Endothelial cell of umbilical vein (primary cell): ENCODE measurements around the gene MMP11. TPM values are rescaled to one million over a fixed set of nuclear protein-coding genes. Genes with fewer than 3 reads are reported as not detected.

ENCODE experiments used
- BruUV-seq: library from RNA; stranded (reverse); fragments of 400-500 nt; replicated peaks from 2 replicates; lab custom pipeline; 2021; lab: Mats Ljungman, UMichigan
- CTCF ChIA-PET: fragments of 300-600, 350-600 bp; sonication (Branson Sonifier 250); formaldehyde crosslinking; loops from one replicate; lab custom pipeline; 2021; ENCODE audit warnings: antibody characterized with exemption, inconsistent platforms; lab: Charles Lee
- POLR2A ChIA-PET: fragments of 300-600, 350-600 bp; sonication (Branson Sonifier 250); formaldehyde crosslinking; loops from one replicate; lab custom pipeline; 2021; ENCODE audit warnings: antibody characterized with exemption, inconsistent platforms; lab: Charles Lee
- DNase-seq: peaks from one replicate; pipeline ENCODE4 v3.0.0-alpha.2; 2011; ENCODE audit warnings: low read depth, low spot score
- FAIRE-seq: peaks from 2 replicates; lab custom pipeline; 2011; peaks lifted over from hg19 to GRCh38; lab: Jason Lieb, UNC
- H2AFZ ChIP-seq: 2 replicates; pipeline ENCODE4 v1.6.0; 2012; ENCODE audit warnings: low read depth, low read length, control low read depth, inconsistent platforms
- H3K27ac ChIP-seq: 2 replicates; pipeline ENCODE4 v1.5.1; 2011; ENCODE audit warnings: low read depth, mild to moderate bottlenecking, control low read depth, low read length, moderate library complexity; ENCODE audit not compliant: insufficient read depth
- H3K27me3 ChIP-seq, 2 experiments: 2 replicates each; pipeline versions ENCODE4 v1.6.0 to v1.6.1; 2011; ENCODE audit warnings: low read length in 2 of 2, mixed read lengths in 1 of 2; ENCODE audit not compliant: control insufficient read depth in 2 of 2, insufficient read depth in 2 of 2
- H3K36me3 ChIP-seq, 2 experiments: 2 replicates in 1 of 2; 3 replicates in 1 of 2; pipeline ENCODE4 v1.5.1; 2011; ENCODE audit warnings: low read length in 2 of 2, mild to moderate bottlenecking in 1 of 2, moderate library complexity in 1 of 2; ENCODE audit not compliant: control insufficient read depth in 2 of 2, insufficient read depth in 2 of 2; ENCODE audit errors: extremely low read depth in 1 of 2
- H3K4me1 ChIP-seq: 3 replicates; pipeline ENCODE4 v1.5.1; 2011; ENCODE audit warnings: mild to moderate bottlenecking, low read length; ENCODE audit not compliant: control insufficient read depth, insufficient read depth; ENCODE audit errors: extremely low read depth
- H3K4me2 ChIP-seq: 2 replicates; pipeline ENCODE4 v1.6.1; 2011; ENCODE audit warnings: low read length, control low read depth, mixed read lengths; ENCODE audit not compliant: insufficient read depth
- H3K4me3 ChIP-seq, 3 experiments: fragments of 200-600 bp in 1 of 3; sonication (generic), shearing (Covaris generic) in 1 of 3; replicated peaks in 1 of 3; 2 replicates each; pipeline ENCODE4 v1.5.1; 2011 to 2016; ENCODE audit warnings: control low read depth in 3 of 3, low read length in 3 of 3, mild to moderate bottlenecking in 2 of 3, inconsistent platforms in 1 of 3, low read depth in 1 of 3, moderate library complexity in 1 of 3; ENCODE audit not compliant: insufficient read depth in 1 of 3
- H3K79me2 ChIP-seq: 2 replicates; pipeline ENCODE4 v1.6.0; 2012; ENCODE audit warnings: low read length, inconsistent platforms; ENCODE audit not compliant: control insufficient read depth, insufficient read depth
- H3K9ac ChIP-seq: replicated peaks from 2 replicates; pipeline ENCODE3; 2011; ENCODE audit warnings: low read length, control low read depth; ENCODE audit not compliant: insufficient read depth; ENCODE audit errors: extremely low read depth
- H3K9me1 ChIP-seq: replicated peaks from 3 replicates; pipeline ENCODE4 v1.6.0; 2011; ENCODE audit warnings: mild to moderate bottlenecking, low read length; ENCODE audit not compliant: control insufficient read depth, insufficient read depth; ENCODE audit errors: extremely low read depth
- H3K9me3 ChIP-seq: replicated peaks from 2 replicates; pipeline ENCODE4 v1.5.1; 2012; ENCODE audit warnings: low read length, inconsistent platforms; ENCODE audit not compliant: control insufficient read depth, insufficient read depth
- H4K20me1 ChIP-seq: replicated peaks from 2 replicates; pipeline ENCODE3; 2011; ENCODE audit warnings: mild to moderate bottlenecking, low read length; ENCODE audit not compliant: control insufficient read depth, insufficient read depth; ENCODE audit errors: extremely low read depth
- CTCF ChIP-seq, 2 donors: IDR thresholded peaks; 1 replicate in 1 of 2; 2 replicates in 1 of 2; pipeline ENCODE4 v1.5.1; 2011; ENCODE audit warnings: low read length in 2 of 2, mild to moderate bottlenecking in 2 of 2, moderate library complexity in 2 of 2, control low read depth in 1 of 2, inconsistent platforms in 1 of 2, low read depth in 1 of 2; ENCODE audit not compliant: insufficient read depth in 1 of 2; ENCODE audit errors: extremely low read depth in 1 of 2
- EZH2 ChIP-seq: IDR thresholded peaks from 2 replicates; pipeline ENCODE4 v1.6.1; 2012; ENCODE audit warnings: borderline replicate concordance, low read depth, mild to moderate bottlenecking, moderate library complexity, low read length, inconsistent platforms; ENCODE audit not compliant: severe bottlenecking
- FOS ChIP-seq: IDR thresholded peaks from 2 replicates; pipeline ENCODE4 v1.6.1; 2011; ENCODE audit warnings: mild to moderate bottlenecking, low read length, moderate library complexity, borderline replicate concordance; ENCODE audit not compliant: insufficient read depth
- GATA2 ChIP-seq: IDR thresholded peaks from 2 replicates; pipeline ENCODE4 v1.7.0; 2011; ENCODE audit warnings: low read depth, mild to moderate bottlenecking, moderate library complexity, mixed read lengths, low read length; ENCODE audit not compliant: insufficient read length, insufficient read depth
- JUN ChIP-seq: IDR thresholded peaks from 2 replicates; pipeline ENCODE4 v1.6.1; 2011; ENCODE audit warnings: borderline replicate concordance, low read depth; ENCODE audit not compliant: insufficient read length, insufficient read depth
- MAX ChIP-seq: IDR thresholded peaks from 2 replicates; pipeline ENCODE4 v1.6.1; 2011; ENCODE audit not compliant: insufficient read depth, insufficient read length
- MYC ChIP-seq: IDR thresholded peaks from one replicate; pipeline ENCODE4 v1.6.1; 2011; ENCODE audit warnings: mild to moderate bottlenecking, low read depth, low read length
- POLR2A ChIP-seq: IDR thresholded peaks from 2 replicates; pipeline ENCODE4 v1.6.1; 2012; ENCODE audit warnings: low read depth, mild to moderate bottlenecking, control low read depth, low read length
- POLR2AphosphoS5 ChIP-seq: IDR thresholded peaks from 2 replicates; pipeline ENCODE4 v1.6.1; 2012; ENCODE audit warnings: low read depth, mild to moderate bottlenecking, control low read depth, low read length, moderate library complexity; ENCODE audit not compliant: insufficient read depth
- dilution Hi-C: fragments of 300-500 bp; cut with MboI; formaldehyde crosslinking; loops from one replicate; pipeline ENCODE4 v1.15.0; 2019; ENCODE audit warnings: low sequenced_read_pairs; ENCODE audit not compliant: extremely low pct_ligation_motif_present
- intact Hi-C: fragments of 100-400 bp; cut with micrococcal nuclease; formaldehyde crosslinking; loops from one replicate; pipeline ENCODE4 v1.10.0; 2022
- polyA plus RNA-seq, 4 experiments: library from polyadenylated mRNA; depleted of rRNA in 3 of 4; stranded (reverse) in 3 of 4; unstranded in 1 of 4; fragments of >200 nt; gene quantifications; 2 replicates each; pipeline versions ENCODE4 v1.2.1 to v1.2.3, GENCODE V29; 2011 to 2012; ENCODE audit warnings: missing spikeins in 1 of 4
- total RNA-seq: library from RNA; stranded (reverse); gene quantifications from 2 replicates; pipeline ENCODE4 v1.2.3, GENCODE V29; 2021

MMP11 gene
- total and polyA plus RNA-seq, 2 donors (not counting 3 experiments of a cell fraction or from before 2014, with no cell fraction given) = 10.3 to 16.9 TPM

GRCh38 chr22:23755711-23756110 lies 16.9 kb upstream of the MMP11 start:
- Histone ChIP-seq H3K79me2 (no peaks in the 10 kb centered on the region), H3K27me3 (no peaks in the 10 kb centered on the region), H2AFZ (no peak overlapping the region), H3K9me3 (no peaks in the 10 kb centered on the region), H3K9me1 (no peaks in the 10 kb centered on the region), H3K4me3 (no peak overlapping the region), H3K36me3 (no peaks in the 10 kb centered on the region), H3K4me2 (no peak overlapping the region), H4K20me1 (no peaks in the 10 kb centered on the region), H3K27ac (no peak overlapping the region), H3K4me1 (no peaks in the 10 kb centered on the region), H3K9ac (no peak overlapping the region)
- TF ChIP-seq POLR2A (no peak), JUN (no peak), EZH2 (no peak), POLR2AphosphoS5 (no peak), MYC (no peak), MAX (no peak), GATA2 (no peak), CTCF (IDR thresholded peaks at IDR 0.05; ENCODE audit: extremely low read depth in 1 of 2, insufficient read depth in 1 of 2, low read depth in 1 of 2, low read length in 2 of 2) (no peak), FOS (no peak)
- no TSS peak for BruUV-seq
- ChIA-PET POLR2A (interaction anchor here (0.6 kb wide), 1 partner anchor 22 kb away, joined by 6 read pairs; no protein-coding TSS in a partner anchor), CTCF (interaction anchor here (0.8 to 1.6 kb wide), 4 partner anchors 9 to 94 kb away, joined by 4 to 8 read pairs (median 6); partner anchors contain the start of gene CHCHD10)
- FAIRE-seq (no peak), DNase-seq (no peak)
- dilution Hi-C loops (no loop called here), intact Hi-C loops (no loop called here)
